GM12878 (cell line): ENCODE results near the gene TUBA3C. TPM values are rescaled to one million over a fixed set of nuclear protein-coding genes. Genes with fewer than 3 reads are reported as not detected.

ENCODE experiments used
- ATAC-seq: fragments of 200-7000 bp; cut with Tn5 transposase; 3 replicates; pipeline ENCODE4 v1.9.1; 2020; ENCODE audit warnings: mild to moderate bottlenecking, moderate library complexity
- BruUV-seq: library from RNA; stranded (reverse); fragments of 400-500 nt; replicated peaks from 2 replicates; lab custom pipeline; 2021; lab: Mats Ljungman, UMichigan
- CTCF ChIA-PET: fragments of 300-600 bp; sonication (Branson Sonifier 250); formaldehyde crosslinking; extraction: SDS; loops from one replicate; lab custom pipeline; 2021; ENCODE audit warnings: inconsistent platforms; lab: Yijun Ruan, JAX
- POLR2A ChIA-PET: fragments of 350-600 bp; formaldehyde crosslinking; extraction: SDS; loops from one replicate; lab custom pipeline; 2021; ENCODE audit warnings: inconsistent platforms; lab: Charles Lee
- RAD21 ChIA-PET: fragments of 300-600 bp; sonication (Branson Sonifier 250); formaldehyde crosslinking; loops from one replicate; lab custom pipeline; 2023; ENCODE audit warnings: antibody characterized with exemption; ENCODE audit not compliant: unreplicated experiment; lab: Charles Lee
- SMC1A ChIA-PET: fragments of 300-600 bp; sonication (Branson Sonifier 250); formaldehyde crosslinking; loops from one replicate; lab custom pipeline; 2023; ENCODE audit not compliant: unreplicated experiment, uncharacterized antibody; lab: Charles Lee
- DNase-seq: peaks from one replicate; pipeline ENCODE4 v3.0.0-alpha.2; 2011; ENCODE audit warnings: low read depth, low spot score
- FAIRE-seq: peaks from 3 replicates; lab custom pipeline; 2011; peaks lifted over from hg19 to GRCh38; lab: Jason Lieb, UNC
- H2AFZ ChIP-seq: 2 replicates; pipeline ENCODE4 v1.6.0; 2011; ENCODE audit warnings: low read depth, low read length, control low read depth; ENCODE audit not compliant: control insufficient read depth
- H3K27ac ChIP-seq: 2 replicates; pipeline ENCODE4 v1.5.1; 2011; ENCODE audit warnings: control low read depth; ENCODE audit not compliant: control insufficient read depth, insufficient read depth
- H3K27me3 ChIP-seq, 2 experiments: replicated peaks in 1 of 2; 2 replicates each; pipeline versions ENCODE4 v1.6.0 to v1.6.1; 2011; ENCODE audit warnings: low read length in 1 of 2; ENCODE audit not compliant: control insufficient read depth in 2 of 2, insufficient read depth in 2 of 2
- H3K36me3 ChIP-seq, 2 experiments: 2 replicates each; pipeline ENCODE4 v1.5.1; 2011; ENCODE audit warnings: low read length in 1 of 2; ENCODE audit not compliant: control insufficient read depth in 2 of 2, insufficient read depth in 2 of 2
- H3K4me1 ChIP-seq: 2 replicates; pipeline ENCODE4 v1.6.1; 2011; ENCODE audit warnings: mild to moderate bottlenecking, low read length, moderate library complexity, mixed read lengths; ENCODE audit not compliant: control insufficient read depth, insufficient read depth
- H3K4me2 ChIP-seq: 2 replicates; pipeline ENCODE4 v1.6.0; 2011; ENCODE audit warnings: control low read depth; ENCODE audit not compliant: control insufficient read depth, insufficient read depth
- H3K4me3 ChIP-seq: fragments of 200-600 bp; sonication (generic); 2 replicates; pipeline ENCODE4 v1.5.1; 2016
- H3K79me2 ChIP-seq: 2 replicates; pipeline ENCODE4 v1.6.0; 2011; ENCODE audit warnings: low read length; ENCODE audit not compliant: control insufficient read depth, insufficient read depth
- H3K9ac ChIP-seq: 2 replicates; pipeline ENCODE4 v1.8.0; 2011; ENCODE audit warnings: low read length, control low read depth, mixed read lengths; ENCODE audit not compliant: control insufficient read depth, insufficient read depth
- H3K9me3 ChIP-seq: replicated peaks from 3 replicates; pipeline ENCODE4 v1.5.1; 2011; ENCODE audit warnings: mild to moderate bottlenecking, low read length; ENCODE audit not compliant: control insufficient read depth, insufficient read depth
- H4K20me1 ChIP-seq: 2 replicates; pipeline ENCODE4 v1.6.0; 2011; ENCODE audit not compliant: control insufficient read depth, insufficient read depth
- NR2C1 ChIP-seq: fragments of 450-650 bp; IDR thresholded peaks from 2 replicates; pipeline ENCODE4 v1.6.1; 2017; ENCODE audit warnings: antibody characterized with exemption, mild to moderate bottlenecking, moderate library complexity
- RELA ChIP-seq: fragments of 450-650 bp; IDR thresholded peaks from 2 replicates; pipeline ENCODE4 v1.8.0; 2014; ENCODE audit warnings: borderline replicate concordance; ENCODE audit not compliant: partially characterized antibody
- SRF ChIP-seq, 2 experiments: IDR thresholded peaks; 2 replicates each; pipeline ENCODE4 v1.6.1; 2011; ENCODE audit warnings: low read depth in 2 of 2, low read length in 2 of 2, mild to moderate bottlenecking in 1 of 2, moderate library complexity in 1 of 2
- WGBS: methylation state at CpG from one replicate; pipeline ENCODE4 v1.1.6; 2016; ENCODE audit warnings: low lambda C conversion rate; ENCODE audit not compliant: insufficient replicate concordance, insufficient coverage; ENCODE audit errors: missing lambda C conversion rate; 5-methylcytosine and 5-hydroxymethylcytosine counted together
- in situ Hi-C: fragments of 300-500 bp; cut with MboI; formaldehyde crosslinking; loops from 9 replicates; pipeline ENCODE4 v1.14.3; 2018; ENCODE audit warnings: mixed read lengths
- intact Hi-C: fragments of 100-400 bp; cut with micrococcal nuclease; formaldehyde crosslinking; loops from one replicate; pipeline ENCODE4 v1.14.2; 2022; ENCODE audit not compliant: unreplicated experiment
- polyA plus RNA-seq, 11 experiments: library from polyadenylated mRNA; depleted of rRNA in 4 of 11; unstranded in 6 of 11; stranded (reverse) in 5 of 11; fragments of >200 nt; fragmentation: Nextera tagmentation in 4 of 11; fragmentation: Illumina TruSeq in 1 of 11; extraction: Ambion mirVana in 4 of 11; extraction: Trizol in 1 of 11; gene quantifications; 1 replicate in 1 of 11; 2 replicates in 10 of 11; pipeline versions ENCODE4 v1.2.1 to v1.2.3, GENCODE V29; 2011 to 2016; ENCODE audit warnings: inconsistent platforms in 2 of 11, missing spikeins in 2 of 11, low read depth in 1 of 11
- total RNA-seq, 4 experiments: library from RNA; depleted of rRNA in 3 of 4; stranded (reverse); fragments of >200 nt in 3 of 4; fragmentation: Illumina TruSeq in 1 of 4; extraction: Trizol in 1 of 4; gene quantifications; 2 replicates each; pipeline versions ENCODE4 v1.2.1 to v1.2.3, GENCODE V29; 2013 to 2021
- TF ChIP-seq, protein P1 (sequence below): fragments of 450-650 bp; IDR thresholded peaks from 2 replicates; pipeline ENCODE4 v1.6.1; 2016; ENCODE audit warnings: mild to moderate bottlenecking, moderate library complexity, borderline replicate concordance
- TF ChIP-seq, protein P2 (sequence below): fragments of 450-650 bp; IDR thresholded peaks from 2 replicates; pipeline ENCODE4 v1.6.1; 2018; ENCODE audit warnings: borderline replicate concordance, mild to moderate bottlenecking; ENCODE audit not compliant: partially characterized antibody

Gene TUBA3C
- total and polyA plus RNA-seq, 10 of the 15 experiments (the other 5 are each of a cell fraction or from before 2014, with no cell fraction given), result 0.04 to 4.5 (median 0.31) TPM; not detected in 5

DNA sequence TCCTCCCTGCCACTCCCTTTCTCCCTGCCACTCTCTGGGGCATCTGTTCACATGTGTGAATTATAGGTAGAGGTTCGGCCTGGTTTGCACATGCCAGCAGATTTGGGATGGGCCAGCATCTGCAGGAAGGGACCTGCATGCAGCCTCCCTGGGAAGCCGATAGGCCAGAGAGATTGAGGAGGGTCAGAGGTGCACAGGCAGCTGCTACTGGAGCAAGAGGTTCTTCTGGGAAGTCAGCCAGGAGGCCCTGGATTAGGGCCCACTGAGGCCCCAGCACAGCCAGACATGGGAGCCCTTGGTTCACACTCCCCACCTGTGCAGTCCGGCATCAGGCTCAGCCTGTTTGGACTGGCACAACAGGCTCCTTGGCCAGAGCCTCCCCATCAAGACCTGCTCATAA lies 12.1 kb downstream of the TUBA3C start:
- Histone ChIP-seq H3K9me3 (no peaks in the 10 kb centered on the region; the same call in 2 of the 3 replicates), H3K79me2 (no peaks in the 10 kb centered on the region), H3K4me2 (no peak overlapping the region), H3K36me3 (no peaks in the 10 kb centered on the region), H3K4me3 (no peak overlapping the region), H3K4me1 (no peaks in the 10 kb centered on the region), H4K20me1 (no peaks in the 10 kb centered on the region), H3K27ac (no peak overlapping the region), H2AFZ (no peak overlapping the region), H3K27me3 (no peaks in the 10 kb centered on the region), H3K9ac (no peak overlapping the region)
- 2% methylated on average over 3 of the region's 3 CpGs for WGBS
- FAIRE-seq, result no peak
- ATAC-seq, result no peak
- no peak for TF ChIP-seq SRF (IDR thresholded peaks at IDR 0.05; ENCODE audit: low read depth in 2 of 2, low read length in 2 of 2)
- TF ChIP-seq, protein P1, sequence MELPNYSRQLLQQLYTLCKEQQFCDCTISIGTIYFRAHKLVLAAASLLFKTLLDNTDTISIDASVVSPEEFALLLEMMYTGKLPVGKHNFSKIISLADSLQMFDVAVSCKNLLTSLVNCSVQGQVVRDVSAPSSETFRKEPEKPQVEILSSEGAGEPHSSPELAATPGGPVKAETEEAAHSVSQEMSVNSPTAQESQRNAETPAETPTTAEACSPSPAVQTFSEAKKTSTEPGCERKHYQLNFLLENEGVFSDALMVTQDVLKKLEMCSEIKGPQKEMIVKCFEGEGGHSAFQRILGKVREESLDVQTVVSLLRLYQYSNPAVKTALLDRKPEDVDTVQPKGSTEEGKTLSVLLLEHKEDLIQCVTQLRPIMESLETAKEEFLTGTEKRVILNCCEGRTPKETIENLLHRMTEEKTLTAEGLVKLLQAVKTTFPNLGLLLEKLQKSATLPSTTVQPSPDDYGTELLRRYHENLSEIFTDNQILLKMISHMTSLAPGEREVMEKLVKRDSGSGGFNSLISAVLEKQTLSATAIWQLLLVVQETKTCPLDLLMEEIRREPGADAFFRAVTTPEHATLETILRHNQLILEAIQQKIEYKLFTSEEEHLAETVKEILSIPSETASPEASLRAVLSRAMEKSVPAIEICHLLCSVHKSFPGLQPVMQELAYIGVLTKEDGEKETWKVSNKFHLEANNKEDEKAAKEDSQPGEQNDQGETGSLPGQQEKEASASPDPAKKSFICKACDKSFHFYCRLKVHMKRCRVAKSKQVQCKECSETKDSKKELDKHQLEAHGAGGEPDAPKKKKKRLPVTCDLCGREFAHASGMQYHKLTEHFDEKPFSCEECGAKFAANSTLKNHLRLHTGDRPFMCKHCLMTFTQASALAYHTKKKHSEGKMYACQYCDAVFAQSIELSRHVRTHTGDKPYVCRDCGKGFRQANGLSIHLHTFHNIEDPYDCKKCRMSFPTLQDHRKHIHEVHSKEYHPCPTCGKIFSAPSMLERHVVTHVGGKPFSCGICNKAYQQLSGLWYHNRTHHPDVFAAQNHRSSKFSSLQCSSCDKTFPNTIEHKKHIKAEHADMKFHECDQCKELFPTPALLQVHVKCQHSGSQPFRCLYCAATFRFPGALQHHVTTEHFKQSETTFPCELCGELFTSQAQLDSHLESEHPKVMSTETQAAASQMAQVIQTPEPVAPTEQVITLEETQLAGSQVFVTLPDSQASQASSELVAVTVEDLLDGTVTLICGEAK, result no peak
- TF ChIP-seq RELA, result no peak
- TF ChIP-seq, protein P2, sequence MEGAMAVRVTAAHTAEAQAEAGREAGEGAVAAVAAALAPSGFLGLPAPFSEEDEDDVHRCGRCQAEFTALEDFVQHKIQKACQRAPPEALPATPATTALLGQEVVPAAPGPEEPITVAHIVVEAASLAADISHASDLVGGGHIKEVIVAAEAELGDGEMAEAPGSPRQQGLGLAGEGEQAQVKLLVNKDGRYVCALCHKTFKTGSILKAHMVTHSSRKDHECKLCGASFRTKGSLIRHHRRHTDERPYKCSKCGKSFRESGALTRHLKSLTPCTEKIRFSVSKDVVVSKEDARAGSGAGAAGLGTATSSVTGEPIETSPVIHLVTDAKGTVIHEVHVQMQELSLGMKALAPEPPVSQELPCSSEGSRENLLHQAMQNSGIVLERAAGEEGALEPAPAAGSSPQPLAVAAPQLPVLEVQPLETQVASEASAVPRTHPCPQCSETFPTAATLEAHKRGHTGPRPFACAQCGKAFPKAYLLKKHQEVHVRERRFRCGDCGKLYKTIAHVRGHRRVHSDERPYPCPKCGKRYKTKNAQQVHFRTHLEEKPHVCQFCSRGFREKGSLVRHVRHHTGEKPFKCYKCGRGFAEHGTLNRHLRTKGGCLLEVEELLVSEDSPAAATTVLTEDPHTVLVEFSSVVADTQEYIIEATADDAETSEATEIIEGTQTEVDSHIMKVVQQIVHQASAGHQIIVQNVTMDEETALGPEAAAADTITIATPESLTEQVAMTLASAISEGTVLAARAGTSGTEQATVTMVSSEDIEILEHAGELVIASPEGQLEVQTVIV, result no peak
- TF ChIP-seq NR2C1, result no peak
- ChIA-PET CTCF (interaction anchor here (1.6 kb wide), 1 partner anchor 11 kb away, joined by 3 read pairs; no protein-coding TSS in a partner anchor), POLR2A (interaction anchor here (0.6 kb wide), 1 partner anchor 156 kb away, joined by 3 read pairs; no protein-coding TSS in a partner anchor), SMC1A (no interaction called here), RAD21 (no interaction called here)
- intact Hi-C loops (no loop called here), in situ Hi-C loops (no loop called here)
- no TSS peak for BruUV-seq
- DNase-seq, result no peak
